ENCODE results near the gene ZNF182.

ZNF182 gene

DNA sequence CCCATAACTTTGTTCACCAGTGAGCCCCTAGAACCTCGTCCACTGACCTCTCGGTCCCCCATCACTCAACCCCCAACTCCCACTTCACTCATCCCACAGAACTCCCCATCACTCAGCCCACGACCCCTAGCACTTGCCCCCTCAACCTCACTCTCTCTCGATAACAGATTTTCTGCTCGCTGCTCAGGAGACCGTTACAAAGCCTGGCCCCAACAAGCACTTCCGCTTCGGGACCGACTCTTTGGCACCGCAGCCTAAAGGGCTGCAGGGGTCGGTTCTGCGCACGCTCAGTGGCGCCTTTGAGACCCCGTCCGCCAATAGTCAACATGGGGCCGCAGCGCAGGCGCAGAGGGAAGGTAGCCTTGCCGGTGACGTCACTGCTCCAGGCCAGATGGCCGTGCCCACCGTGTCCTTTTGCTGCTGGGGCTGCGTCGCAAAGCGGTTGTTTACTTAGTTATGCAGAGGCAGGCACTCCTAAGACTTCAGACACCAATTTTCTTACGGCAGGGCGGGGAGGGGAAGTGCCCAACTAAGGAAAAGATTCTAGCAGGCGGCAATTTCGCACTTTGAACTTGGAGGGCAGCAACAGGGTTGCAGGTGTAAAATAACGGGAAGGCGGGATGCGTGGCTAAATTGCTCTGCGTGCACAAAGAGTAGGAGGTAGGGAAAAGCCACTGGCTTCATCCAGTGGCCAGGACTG is at the start of gene ZNF182:
TSS of gene ZNF182 (minus strand) at position 232 of the 700 bp plus-strand sequence. CDS start 1,380 bp downstream, outside the sequence.
- ChIA-PET CTCF (no interaction called here), POLR2A (no interaction called here)
- Histone ChIP-seq H3K9me3 (ENCODE audit: control insufficient read depth, insufficient read depth, low read depth, low read length) (no peaks in the 10 kb centered on the region), H3K4me1 (ENCODE audit: control insufficient read depth, insufficient read depth, low read length) (no peaks in the 10 kb centered on the region), H3K27ac (ENCODE audit: extremely low read depth, low read depth, low read length) (peak within 1 kb of the TSS; percentile 29; the same call in 1 of the 2 replicates), H3K36me3 (ENCODE audit: control insufficient read depth in 2 of 2, insufficient read depth in 1 of 2, low read length in 2 of 2) (peaks cover 0 to 15% of the 10 kb centered on the region in 2 experiments; a peak in 2 of 3 replicates), H3K4me3 (ENCODE audit: low read depth, low read length) (peak within 1 kb of the TSS; percentile 82)
- TF ChIP-seq KLF17 (tag by site-specific recombination; IDR thresholded peaks at IDR 0.05): no peak
- no peak for TF ChIP-seq ZNF610 (tag by site-specific recombination; IDR thresholded peaks at IDR 0.05; ENCODE audit: borderline replicate concordance)
- TF ChIP-seq GLI2 (tag by site-specific recombination; IDR thresholded peaks at IDR 0.05; ENCODE audit: borderline replicate concordance, low read depth): no peak
- no peak; the same call in none of the 2 replicates for TF ChIP-seq ZFHX2 (tag by site-specific recombination; conservative IDR thresholded peaks at IDR 0.05)
- no peak for TF ChIP-seq ZNF274 (IDR thresholded peaks at IDR 0.05; ENCODE audit: low read length)
- TF ChIP-seq ZNF274 (tag by site-specific recombination; IDR thresholded peaks at IDR 0.05; ENCODE audit: borderline replicate concordance): no peak
- no peak for TF ChIP-seq ZNF239 (tag by site-specific recombination; IDR thresholded peaks at IDR 0.05)
- no peak for TF ChIP-seq ZBTB7A (tag by site-specific recombination; IDR thresholded peaks at IDR 0.05; ENCODE audit: low read depth)
- no peak; the same call in none of the 2 replicates for TF ChIP-seq KLF8 (tag by site-specific recombination; IDR thresholded peaks at IDR 0.05)
- TF ChIP-seq ZNF157 (tag by site-specific recombination; IDR thresholded peaks at IDR 0.05): no peak
- no peak for TF ChIP-seq ZNF155 (tag by site-specific recombination; IDR thresholded peaks at IDR 0.05)
- peak; percentile 64 for TF ChIP-seq SP2 (tag by site-specific recombination; IDR thresholded peaks at IDR 0.05)
- no peak for TF ChIP-seq ZBTB1 (tag by site-specific recombination; IDR thresholded peaks at IDR 0.05)
- TF ChIP-seq ZNF830 (tag by site-specific recombination; IDR thresholded peaks at IDR 0.05; ENCODE audit: low read depth): no peak
- TF ChIP-seq, protein P1, sequence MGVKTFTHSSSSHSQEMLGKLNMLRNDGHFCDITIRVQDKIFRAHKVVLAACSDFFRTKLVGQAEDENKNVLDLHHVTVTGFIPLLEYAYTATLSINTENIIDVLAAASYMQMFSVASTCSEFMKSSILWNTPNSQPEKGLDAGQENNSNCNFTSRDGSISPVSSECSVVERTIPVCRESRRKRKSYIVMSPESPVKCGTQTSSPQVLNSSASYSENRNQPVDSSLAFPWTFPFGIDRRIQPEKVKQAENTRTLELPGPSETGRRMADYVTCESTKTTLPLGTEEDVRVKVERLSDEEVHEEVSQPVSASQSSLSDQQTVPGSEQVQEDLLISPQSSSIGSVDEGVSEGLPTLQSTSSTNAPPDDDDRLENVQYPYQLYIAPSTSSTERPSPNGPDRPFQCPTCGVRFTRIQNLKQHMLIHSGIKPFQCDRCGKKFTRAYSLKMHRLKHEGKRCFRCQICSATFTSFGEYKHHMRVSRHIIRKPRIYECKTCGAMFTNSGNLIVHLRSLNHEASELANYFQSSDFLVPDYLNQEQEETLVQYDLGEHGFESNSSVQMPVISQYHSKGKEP (tag by site-specific recombination; IDR thresholded peaks at IDR 0.05): peak; percentile 40; the same call in 1 of the 2 replicates
- no peak for TF ChIP-seq ZNF184 (tag by site-specific recombination; IDR thresholded peaks at IDR 0.05)
- TF ChIP-seq ZNF623 (tag by site-specific recombination; IDR thresholded peaks at IDR 0.05): no peak
- TF ChIP-seq ZNF488 (tag by site-specific recombination; IDR thresholded peaks at IDR 0.05): no peak
- TF ChIP-seq OVOL3 (tag by site-specific recombination; IDR thresholded peaks at IDR 0.05): peak; percentile 95
- peak; percentile 91; the same call in 1 of the 2 replicates for TF ChIP-seq ZBTB48 (tag by site-specific recombination; IDR thresholded peaks at IDR 0.05)
- no peak for TF ChIP-seq ZNF146 (tag by site-specific recombination; IDR thresholded peaks at IDR 0.05)
- no peak for TF ChIP-seq ZNF514 (tag by site-specific recombination; IDR thresholded peaks at IDR 0.05)
- no peak for TF ChIP-seq HOXD13 (CRISPR knock-in tag; IDR thresholded peaks at IDR 0.05; ENCODE audit: borderline replicate concordance)
- TF ChIP-seq, protein P2, sequence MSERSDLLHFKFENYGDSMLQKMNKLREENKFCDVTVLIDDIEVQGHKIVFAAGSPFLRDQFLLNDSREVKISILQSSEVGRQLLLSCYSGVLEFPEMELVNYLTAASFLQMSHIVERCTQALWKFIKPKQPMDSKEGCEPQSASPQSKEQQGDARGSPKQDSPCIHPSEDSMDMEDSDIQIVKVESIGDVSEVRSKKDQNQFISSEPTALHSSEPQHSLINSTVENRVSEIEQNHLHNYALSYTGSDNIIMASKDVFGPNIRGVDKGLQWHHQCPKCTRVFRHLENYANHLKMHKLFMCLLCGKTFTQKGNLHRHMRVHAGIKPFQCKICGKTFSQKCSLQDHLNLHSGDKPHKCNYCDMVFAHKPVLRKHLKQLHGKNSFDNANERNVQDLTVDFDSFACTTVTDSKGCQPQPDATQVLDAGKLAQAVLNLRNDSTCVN (tag by site-specific recombination; optimal IDR thresholded peaks at IDR 0.05): peak; percentile 23
- TF ChIP-seq ZNF48 (tag by site-specific recombination; IDR thresholded peaks at IDR 0.05): no peak
- TF ChIP-seq ZNF596 (tag by site-specific recombination; IDR thresholded peaks at IDR 0.05): no peak
- TF ChIP-seq ZNF670 (tag by site-specific recombination; IDR thresholded peaks at IDR 0.05; ENCODE audit: low read depth): no peak
- TF ChIP-seq, protein P3, sequence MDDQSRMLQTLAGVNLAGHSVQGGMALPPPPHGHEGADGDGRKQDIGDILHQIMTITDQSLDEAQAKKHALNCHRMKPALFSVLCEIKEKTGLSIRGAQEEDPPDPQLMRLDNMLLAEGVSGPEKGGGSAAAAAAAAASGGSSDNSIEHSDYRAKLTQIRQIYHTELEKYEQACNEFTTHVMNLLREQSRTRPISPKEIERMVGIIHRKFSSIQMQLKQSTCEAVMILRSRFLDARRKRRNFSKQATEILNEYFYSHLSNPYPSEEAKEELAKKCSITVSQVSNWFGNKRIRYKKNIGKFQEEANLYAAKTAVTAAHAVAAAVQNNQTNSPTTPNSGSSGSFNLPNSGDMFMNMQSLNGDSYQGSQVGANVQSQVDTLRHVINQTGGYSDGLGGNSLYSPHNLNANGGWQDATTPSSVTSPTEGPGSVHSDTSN (CRISPR knock-in tag; IDR thresholded peaks at IDR 0.05): no peak
- no peak for TF ChIP-seq ZNF16 (tag by site-specific recombination; IDR thresholded peaks at IDR 0.05; ENCODE audit: low read depth)
- no peak for TF ChIP-seq ZNF677 (tag by site-specific recombination; IDR thresholded peaks at IDR 0.05)
- no peak for TF ChIP-seq GFI1B (tag by site-specific recombination; IDR thresholded peaks at IDR 0.05)
- no peak for TF ChIP-seq ZFP41 (tag by site-specific recombination; IDR thresholded peaks at IDR 0.05; ENCODE audit: borderline replicate concordance)
- no peak for TF ChIP-seq GLI4 (tag by site-specific recombination; IDR thresholded peaks at IDR 0.05)
